ENCODE data around the gene SEC22C.
A peak's percentile ranks its signal among the peaks of the same experiment; 100 is the strongest.
"Not testable (repeated sequence)": the region's sequence is repeated elsewhere in the genome, so short reads cannot be mapped to it uniquely, and the experiment has no call there.

SEC22C gene

DNA sequence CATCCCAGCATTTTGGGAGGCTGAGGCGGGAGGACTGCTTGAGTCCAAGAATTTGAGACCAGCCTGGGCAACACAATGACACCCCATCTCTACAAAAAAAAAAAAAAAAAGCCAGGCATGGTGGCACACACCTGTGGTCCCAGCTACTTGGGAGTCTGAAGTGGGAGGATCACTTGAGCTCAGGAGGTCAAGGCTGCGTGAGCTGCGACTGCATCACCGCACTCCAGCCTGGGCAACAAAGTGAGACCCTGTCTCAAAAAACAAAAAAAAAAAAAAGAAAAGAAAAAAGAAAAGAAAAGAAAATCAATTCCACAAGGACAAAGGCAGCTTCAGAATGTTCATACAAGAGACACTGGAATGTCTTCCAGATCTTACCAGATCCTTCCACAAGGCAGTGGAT lies 2.4 kb downstream of the SEC22C start:
- H3K27me3 ChIP-seq (ENCODE audit: control insufficient read depth in 1 of 2, insufficient read depth in 2 of 2, low read length in 2 of 2); H3K9me3 ChIP-seq (ENCODE audit: control insufficient read depth in 2 of 2, low read length in 2 of 2); H3K9ac ChIP-seq (ENCODE audit: low read length in 2 of 2); H3K4me3 ChIP-seq (ENCODE audit: low read length in 2 of 2); H3K27ac ChIP-seq (ENCODE audit: low read length): not testable (repeated sequence)
- Histone ChIP-seq H3K36me3 (ENCODE audit: control insufficient read depth in 2 of 2, insufficient read depth in 2 of 2, low read length in 2 of 2) (peaks cover 0 to 10% of the 10 kb centered on the region in 2 donors), H3K4me1 (ENCODE audit: control insufficient read depth, insufficient read depth, low read length) (peaks cover 14% of the 10 kb centered on the region)

DNA sequence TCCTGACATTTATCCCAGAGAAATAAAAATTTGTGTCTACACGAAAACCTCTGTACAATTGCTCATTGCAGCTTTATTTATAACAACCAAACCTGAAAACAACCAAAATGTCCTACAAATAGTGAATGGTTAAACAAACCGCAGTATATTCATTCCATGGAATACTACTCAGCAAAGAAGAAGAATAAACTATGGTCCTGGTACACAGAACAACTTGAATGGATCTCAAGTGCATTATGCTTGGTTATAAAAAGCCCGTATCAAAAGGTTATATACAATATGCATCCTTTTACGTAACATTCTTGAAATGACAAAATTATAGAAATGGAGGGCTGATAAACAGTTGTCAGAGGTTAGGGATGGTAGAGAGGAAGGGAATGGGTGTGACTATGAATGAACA lies 3.7 kb downstream of the SEC22C start:
- no peak overlapping the region for H3K4me3 ChIP-seq (ENCODE audit: low read length in 2 of 2)
- H3K27me3 ChIP-seq (ENCODE audit: control insufficient read depth in 1 of 2, insufficient read depth in 2 of 2, low read length in 2 of 2): no peaks in the 10 kb centered on the region
- H3K36me3 ChIP-seq (ENCODE audit: control insufficient read depth in 2 of 2, insufficient read depth in 2 of 2, low read length in 2 of 2): peaks cover 2 to 13% of the 10 kb centered on the region in 2 donors
- H3K9me3 ChIP-seq (ENCODE audit: control insufficient read depth in 2 of 2, low read length in 2 of 2): peaks cover 0 to 3% of the 10 kb centered on the region in 2 donors
- peaks cover 14% of the 10 kb centered on the region for H3K4me1 ChIP-seq (ENCODE audit: control insufficient read depth, insufficient read depth, low read length)
- no peak overlapping the region for H3K9ac ChIP-seq (ENCODE audit: low read length in 2 of 2)
- H3K27ac ChIP-seq (ENCODE audit: low read length): no peak overlapping the region

DNA sequence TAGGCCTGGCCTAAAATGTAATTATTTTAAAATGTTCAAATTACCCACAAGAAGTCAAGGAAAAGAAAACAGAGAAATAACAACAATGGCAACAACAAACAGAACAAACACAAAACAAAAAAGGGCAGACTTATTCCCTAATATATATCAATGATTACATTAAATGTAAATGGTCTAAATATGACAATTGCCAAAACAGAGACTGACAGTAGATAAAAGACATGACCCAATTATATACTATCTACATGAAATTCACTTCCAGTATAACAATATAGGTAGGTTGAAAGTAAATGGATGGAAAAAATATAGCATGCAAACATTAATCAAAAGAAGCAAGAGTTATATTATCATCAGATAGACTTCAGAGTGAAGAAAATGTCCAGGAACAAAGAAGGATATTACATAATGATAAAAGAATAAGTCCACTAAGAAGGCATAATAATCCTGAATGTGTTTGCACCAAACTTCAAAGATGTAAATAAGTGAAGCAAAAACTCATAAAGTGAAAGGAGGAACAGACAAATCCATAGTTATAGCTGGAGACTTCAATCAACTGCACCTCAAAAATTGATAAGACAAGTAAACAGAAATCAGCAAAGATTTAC lies 6.5 kb downstream of the SEC22C start:
- Histone ChIP-seq H3K36me3 (ENCODE audit: control insufficient read depth in 2 of 2, insufficient read depth in 2 of 2, low read length in 2 of 2) (peaks cover 5 to 13% of the 10 kb centered on the region in 2 donors), H3K9ac (ENCODE audit: low read length in 2 of 2) (no peak overlapping the region), H3K9me3 (ENCODE audit: control insufficient read depth in 2 of 2, low read length in 2 of 2) (peaks cover 0 to 3% of the 10 kb centered on the region in 2 donors), H3K27ac (ENCODE audit: low read length) (no peak overlapping the region), H3K4me3 (ENCODE audit: low read length in 2 of 2) (no peak overlapping the region), H3K27me3 (ENCODE audit: control insufficient read depth in 1 of 2, insufficient read depth in 2 of 2, low read length in 2 of 2) (no peaks in the 10 kb centered on the region), H3K4me1 (ENCODE audit: control insufficient read depth, insufficient read depth, low read length) (no peaks in the 10 kb centered on the region)

DNA sequence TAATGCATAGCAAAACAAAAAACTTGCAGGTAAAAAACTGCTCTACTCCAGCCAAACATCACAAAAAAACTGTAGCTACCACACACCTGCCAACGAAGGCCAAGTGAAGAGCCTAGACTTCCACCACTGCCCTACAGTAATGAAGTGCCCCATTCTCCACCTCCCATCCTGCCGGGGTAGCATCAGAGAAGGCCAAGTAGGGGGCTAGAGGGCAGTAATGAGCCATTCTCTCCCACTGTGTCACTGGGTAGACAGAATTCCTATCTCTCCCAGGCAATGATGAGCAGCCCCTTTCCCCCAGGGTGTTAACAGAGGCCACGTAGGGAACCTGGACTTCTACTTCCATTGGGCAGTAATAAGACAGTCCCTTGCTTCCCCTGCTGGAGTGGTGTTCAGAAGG lies 9.5 kb downstream of the SEC22C start:
- Histone ChIP-seq H3K27me3 (ENCODE audit: control insufficient read depth in 1 of 2, insufficient read depth in 2 of 2, low read length in 2 of 2) (no peaks in the 10 kb centered on the region), H3K36me3 (ENCODE audit: control insufficient read depth in 2 of 2, insufficient read depth in 2 of 2, low read length in 2 of 2) (peaks cover 10 to 21% of the 10 kb centered on the region in 2 donors), H3K27ac (ENCODE audit: low read length) (no peak overlapping the region), H3K9ac (ENCODE audit: low read length in 2 of 2) (no peak overlapping the region), H3K9me3 (ENCODE audit: control insufficient read depth in 2 of 2, low read length in 2 of 2) (peaks cover 0 to 3% of the 10 kb centered on the region in 2 donors), H3K4me1 (ENCODE audit: control insufficient read depth, insufficient read depth, low read length) (no peaks in the 10 kb centered on the region), H3K4me3 (ENCODE audit: low read length in 2 of 2) (no peak overlapping the region)

DNA sequence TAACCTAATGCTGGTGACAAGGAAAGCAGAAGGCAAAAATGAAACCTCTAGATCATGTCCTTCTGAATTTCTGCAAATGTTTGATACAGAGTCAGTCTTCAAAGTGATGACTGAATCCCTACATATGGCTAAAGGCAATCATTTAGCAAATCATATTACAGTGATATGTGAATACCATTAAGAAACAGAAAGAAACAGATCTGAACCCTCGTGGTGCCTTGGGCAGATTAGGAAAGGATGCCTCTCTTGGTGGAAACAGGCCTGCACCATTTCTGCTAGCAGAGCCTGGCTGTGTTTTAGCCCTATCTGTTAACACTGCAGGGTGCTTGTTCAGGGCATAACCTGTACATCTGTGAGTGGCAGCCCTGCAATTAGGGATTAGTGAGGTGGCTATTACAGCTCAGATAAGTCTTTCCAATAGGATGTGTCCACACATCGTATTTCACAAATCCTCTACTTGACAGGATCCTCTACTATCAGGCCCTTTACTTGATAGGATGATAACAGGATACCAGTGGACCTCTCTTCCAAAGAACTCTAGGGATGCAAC lies 12.1 kb downstream of the SEC22C start:
- Histone ChIP-seq H3K4me1 (ENCODE audit: control insufficient read depth, insufficient read depth, low read length) (no peaks in the 10 kb centered on the region), H3K9ac (ENCODE audit: low read length in 2 of 2) (no peak overlapping the region), H3K4me3 (ENCODE audit: low read length in 2 of 2) (no peak overlapping the region), H3K27me3 (ENCODE audit: control insufficient read depth in 1 of 2, insufficient read depth in 2 of 2, low read length in 2 of 2) (no peaks in the 10 kb centered on the region), H3K36me3 (ENCODE audit: control insufficient read depth in 2 of 2, insufficient read depth in 2 of 2, low read length in 2 of 2) (peaks cover 20% of the 10 kb centered on the region in 2 donors), H3K27ac (ENCODE audit: low read length) (no peak overlapping the region), H3K9me3 (ENCODE audit: control insufficient read depth in 2 of 2, low read length in 2 of 2) (no peaks in the 10 kb centered on the region)

DNA sequence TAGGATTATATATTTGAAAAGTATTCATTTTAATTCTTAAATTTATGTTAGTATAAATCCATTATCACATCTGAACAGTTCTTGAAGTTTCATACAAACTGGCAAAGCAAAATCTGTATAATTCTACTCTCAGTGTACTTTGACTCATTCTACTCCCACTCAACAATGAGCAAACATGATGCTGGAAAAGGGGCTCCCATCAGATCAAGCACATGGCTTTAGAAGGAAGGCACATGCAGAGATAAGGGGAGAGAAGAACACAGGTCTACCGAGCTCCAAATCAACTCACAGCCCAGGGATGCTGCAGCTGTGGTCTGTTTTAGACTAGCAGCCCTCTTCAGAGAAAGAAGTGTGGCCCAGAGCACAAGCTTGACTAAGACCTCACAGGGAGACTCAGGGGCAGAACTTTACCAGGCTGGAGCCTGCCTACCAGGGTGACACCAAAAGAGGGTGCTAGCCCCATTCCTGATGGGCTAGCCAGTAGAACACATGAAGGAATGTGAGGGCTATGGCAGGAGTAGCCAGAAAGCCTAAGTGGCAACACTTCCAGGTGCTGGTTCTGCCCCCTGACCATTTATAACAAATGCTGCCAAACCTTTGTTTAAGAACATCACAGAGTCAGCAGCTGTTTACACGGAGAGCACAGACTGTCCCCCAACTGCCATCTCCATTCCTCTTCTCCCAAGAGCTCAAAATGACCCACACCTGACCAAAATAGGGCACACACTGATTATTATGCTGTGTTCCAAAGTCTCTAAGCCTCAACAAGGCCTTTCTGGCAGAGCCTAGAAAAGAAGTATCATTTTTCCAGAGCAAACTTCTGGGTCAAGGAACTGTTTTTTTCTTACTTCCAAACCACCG lies 19.5 kb downstream of the SEC22C start:
- H3K27me3 ChIP-seq (ENCODE audit: control insufficient read depth in 1 of 2, insufficient read depth in 2 of 2, low read length in 2 of 2): no peaks in the 10 kb centered on the region
- H3K4me3 ChIP-seq (ENCODE audit: low read length in 2 of 2): no peak overlapping the region
- H3K9ac ChIP-seq (ENCODE audit: low read length in 2 of 2): peak overlapping the region in 1 of 2 donors; percentile 2
- H3K4me1 ChIP-seq (ENCODE audit: control insufficient read depth, insufficient read depth, low read length): peaks cover 3% of the 10 kb centered on the region
- H3K27ac ChIP-seq (ENCODE audit: low read length): no peak overlapping the region
- H3K9me3 ChIP-seq (ENCODE audit: control insufficient read depth in 2 of 2, low read length in 2 of 2): no peaks in the 10 kb centered on the region
- H3K36me3 ChIP-seq (ENCODE audit: control insufficient read depth in 2 of 2, insufficient read depth in 2 of 2, low read length in 2 of 2): peaks cover 39 to 48% of the 10 kb centered on the region in 2 donors

DNA sequence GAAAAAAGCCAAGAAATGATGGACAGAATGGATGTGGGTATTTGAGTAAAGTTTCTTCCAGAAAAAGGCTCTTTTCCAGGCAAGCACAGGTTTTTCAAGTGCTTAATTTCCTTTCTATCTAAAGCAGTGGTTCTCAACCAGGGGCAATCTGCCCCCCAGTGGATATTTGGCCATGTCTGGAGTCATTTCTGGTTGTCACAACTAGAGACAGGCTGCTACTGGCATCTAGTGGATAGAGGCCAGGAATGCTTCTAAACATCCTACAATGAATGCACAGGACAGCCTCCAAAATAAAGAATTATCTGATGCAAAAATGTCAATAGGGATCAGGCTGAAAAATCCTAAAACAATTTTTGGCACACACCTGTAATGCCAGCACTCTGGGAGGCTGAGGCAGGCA lies 23.9 kb downstream of the SEC22C start:
- no peak overlapping the region for H3K27ac ChIP-seq (ENCODE audit: low read length)
- no peaks in the 10 kb centered on the region for H3K27me3 ChIP-seq (ENCODE audit: control insufficient read depth in 1 of 2, insufficient read depth in 2 of 2, low read length in 2 of 2)
- H3K4me1 ChIP-seq (ENCODE audit: control insufficient read depth, insufficient read depth, low read length): peaks cover 3% of the 10 kb centered on the region
- no peak overlapping the region for H3K9ac ChIP-seq (ENCODE audit: low read length in 2 of 2)
- no peaks in the 10 kb centered on the region for H3K9me3 ChIP-seq (ENCODE audit: control insufficient read depth in 2 of 2, low read length in 2 of 2)
- H3K4me3 ChIP-seq (ENCODE audit: low read length in 2 of 2): no peak overlapping the region
- peaks cover 59% of the 10 kb centered on the region in 2 donors for H3K36me3 ChIP-seq (ENCODE audit: control insufficient read depth in 2 of 2, insufficient read depth in 2 of 2, low read length in 2 of 2)

DNA sequence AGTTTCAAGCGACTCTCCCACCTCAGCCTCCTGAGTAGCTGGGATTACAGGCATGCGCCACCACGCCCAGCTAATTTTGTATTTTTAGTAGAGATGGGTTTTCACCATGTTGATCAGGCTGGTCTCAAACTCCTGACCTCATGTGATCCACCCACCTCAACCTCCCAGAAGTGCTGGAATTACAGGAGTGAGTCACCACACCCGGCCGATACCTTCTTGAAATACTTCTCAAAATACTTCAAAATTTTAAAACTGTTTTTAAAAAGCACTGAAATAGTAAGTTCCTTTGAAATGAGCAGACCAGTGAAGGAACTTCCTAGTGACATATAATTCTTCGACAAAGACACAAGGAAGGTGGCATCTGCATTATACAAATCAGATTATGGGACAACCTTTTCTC lies 24.9 kb downstream of the SEC22C start:
- H3K4me1 ChIP-seq (ENCODE audit: control insufficient read depth, insufficient read depth, low read length); H3K4me3 ChIP-seq (ENCODE audit: low read length in 2 of 2); H3K9ac ChIP-seq (ENCODE audit: low read length in 2 of 2); H3K9me3 ChIP-seq (ENCODE audit: control insufficient read depth in 2 of 2, low read length in 2 of 2); H3K27me3 ChIP-seq (ENCODE audit: control insufficient read depth in 1 of 2, insufficient read depth in 2 of 2, low read length in 2 of 2); H3K27ac ChIP-seq (ENCODE audit: low read length): not testable (repeated sequence)
- H3K36me3 ChIP-seq (ENCODE audit: control insufficient read depth in 2 of 2, insufficient read depth in 2 of 2, low read length in 2 of 2): peaks cover 50 to 64% of the 10 kb centered on the region in 2 donors

DNA sequence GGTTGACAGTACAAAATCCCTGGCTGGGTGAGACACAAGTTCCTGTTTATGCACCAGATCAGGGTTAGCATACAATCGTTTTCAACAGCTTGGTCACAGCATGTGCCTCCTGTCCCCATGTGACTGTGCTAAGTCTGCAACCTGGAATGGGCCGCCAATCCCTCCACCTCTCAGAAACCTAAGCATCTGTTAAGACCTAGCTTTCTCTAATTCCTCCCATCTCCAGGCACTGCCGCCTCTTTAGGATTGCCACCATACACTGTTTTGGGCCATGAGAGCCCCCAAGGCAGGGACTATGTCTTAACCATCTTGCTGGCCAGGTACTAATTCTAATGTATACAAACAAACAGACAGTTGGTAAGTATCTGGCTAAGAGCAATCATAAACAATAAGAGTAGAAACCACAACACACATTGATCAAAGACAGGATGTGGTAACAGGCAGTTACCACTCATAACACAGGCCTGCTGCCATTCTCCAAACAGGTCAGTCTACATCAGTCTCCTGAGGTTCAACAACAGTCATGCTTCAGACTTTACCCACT lies 25.6 kb downstream of the SEC22C start:
- H3K4me1 ChIP-seq (ENCODE audit: control insufficient read depth, insufficient read depth, low read length): no peaks in the 10 kb centered on the region
- H3K27ac ChIP-seq (ENCODE audit: low read length): no peak overlapping the region
- H3K36me3 ChIP-seq (ENCODE audit: control insufficient read depth in 2 of 2, insufficient read depth in 2 of 2, low read length in 2 of 2): peaks cover 49 to 59% of the 10 kb centered on the region in 2 donors
- no peaks in the 10 kb centered on the region for H3K27me3 ChIP-seq (ENCODE audit: control insufficient read depth in 1 of 2, insufficient read depth in 2 of 2, low read length in 2 of 2)
- no peak overlapping the region for H3K4me3 ChIP-seq (ENCODE audit: low read length in 2 of 2)
- no peak overlapping the region for H3K9ac ChIP-seq (ENCODE audit: low read length in 2 of 2)
- H3K9me3 ChIP-seq (ENCODE audit: control insufficient read depth in 2 of 2, low read length in 2 of 2): no peaks in the 10 kb centered on the region

DNA sequence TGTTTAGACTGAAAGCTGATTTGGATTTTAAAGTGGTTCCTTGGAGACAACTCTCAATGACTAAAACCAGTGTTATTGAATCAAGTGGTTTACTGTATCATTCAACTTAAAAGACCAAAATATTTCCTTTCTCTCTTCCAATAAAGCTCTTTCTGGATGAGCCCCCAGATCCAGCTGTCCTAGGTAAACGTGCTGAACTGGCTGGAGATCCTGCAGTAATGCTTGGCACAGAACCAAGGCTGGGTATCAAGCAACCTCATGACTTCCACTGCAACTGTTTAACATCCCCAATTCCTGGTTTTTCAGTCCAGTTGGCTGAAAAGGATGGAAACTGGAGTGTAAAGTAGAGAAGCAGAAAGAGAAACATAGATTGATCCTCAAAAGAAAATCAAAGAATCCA lies 28.9 kb downstream of the SEC22C start:
- H3K27ac ChIP-seq (ENCODE audit: low read length): no peak overlapping the region

More for the DNA sequence above, 28.9 kb downstream of the SEC22C start:
- Histone ChIP-seq H3K36me3 (ENCODE audit: control insufficient read depth in 2 of 2, insufficient read depth in 2 of 2, low read length in 2 of 2) (peaks cover 52 to 53% of the 10 kb centered on the region in 2 donors), H3K9ac (ENCODE audit: low read length in 2 of 2) (no peak overlapping the region), H3K4me1 (ENCODE audit: control insufficient read depth, insufficient read depth, low read length) (no peaks in the 10 kb centered on the region), H3K9me3 (ENCODE audit: control insufficient read depth in 2 of 2, low read length in 2 of 2) (no peaks in the 10 kb centered on the region), H3K27me3 (ENCODE audit: control insufficient read depth in 1 of 2, insufficient read depth in 2 of 2, low read length in 2 of 2) (no peaks in the 10 kb centered on the region), H3K4me3 (ENCODE audit: low read length in 2 of 2) (no peak overlapping the region)
